Neural progenitor cell (in vitro differentiated cells): ENCODE measurements around the gene CHCHD10. TPM values are rescaled to one million over a fixed set of nuclear protein-coding genes. Genes with fewer than 3 reads are reported as not detected.
A peak's percentile ranks its signal among the peaks of the same experiment; 100 is the strongest.

Experiments used
- DNase-seq: peaks from one replicate; pipeline ENCODE4 v3.0.0-alpha.2; 2016; ENCODE audit warnings: low spot score
- H2AFZ ChIP-seq: fragments of 200-600 bp; sonication (generic); replicated peaks from 2 replicates; pipeline ENCODE4 v1.6.1; 2016; ENCODE audit warnings: antibody characterized with exemption
- H3F3A ChIP-seq: fragments of 200-600 bp; sonication (generic); 2 replicates; pipeline ENCODE4 v1.6.1; 2016; ENCODE audit warnings: antibody characterized with exemption, low read depth
- H3K27ac ChIP-seq: fragments of 200-600 bp; sonication (generic); 2 replicates; pipeline ENCODE4 v1.5.1; 2016; ENCODE audit warnings: mild to moderate bottlenecking
- H3K27me3 ChIP-seq: fragments of 200-600 bp; sonication (generic); 2 replicates; pipeline ENCODE4 v1.6.1; 2016; ENCODE audit warnings: mild to moderate bottlenecking, moderate library complexity
- H3K36me3 ChIP-seq: fragments of 200-600 bp; sonication (generic); 2 replicates; pipeline ENCODE4 v1.5.1; 2016
- H3K4me1 ChIP-seq: fragments of 200-600 bp; sonication (generic); 2 replicates; pipeline ENCODE4 v1.6.1; 2016; ENCODE audit warnings: mixed run types
- H3K4me2 ChIP-seq: fragments of 200-600 bp; sonication (generic); 2 replicates; pipeline ENCODE4 v1.6.1; 2016
- H3K4me3 ChIP-seq: fragments of 200-600 bp; sonication (generic); 2 replicates; pipeline ENCODE4 v1.5.1; 2016
- H3K79me2 ChIP-seq: fragments of 200-600 bp; sonication (generic); 2 replicates; pipeline ENCODE4 v1.6.1; 2016; ENCODE audit warnings: low read depth
- H3K9ac ChIP-seq: fragments of 200-600 bp; sonication (generic); 2 replicates; pipeline ENCODE4 v1.6.1; 2016
- H3K9me3 ChIP-seq: fragments of 200-600 bp; sonication (generic); 2 replicates; pipeline ENCODE4 v1.5.1; 2016; ENCODE audit warnings: low read depth
- H4K20me1 ChIP-seq: fragments of 200-600 bp; sonication (generic); 2 replicates; pipeline ENCODE4 v1.6.1; 2016; ENCODE audit warnings: low read depth
- H3K27ac Mint-ChIP-seq: 3 replicates; pipeline ENCODE4 v1.8.0; 2021; ENCODE audit warnings: mixed read lengths
- H3K27me3 Mint-ChIP-seq: 2 replicates; pipeline ENCODE4 v1.8.0; 2022; ENCODE audit warnings: low read depth, mild to moderate bottlenecking, inconsistent platforms, moderate library complexity, mixed read lengths; ENCODE audit not compliant: insufficient read depth
- H3K36me3 Mint-ChIP-seq: 3 replicates; pipeline ENCODE4 v1.8.0; 2021; ENCODE audit warnings: mixed read lengths
- H3K4me1 Mint-ChIP-seq: 3 replicates; pipeline ENCODE4 v1.8.0; 2021; ENCODE audit warnings: mixed read lengths
- H3K4me3 Mint-ChIP-seq: 3 replicates; pipeline ENCODE4 v1.8.0; 2021; ENCODE audit warnings: mild to moderate bottlenecking, moderate library complexity, mixed read lengths
- H3K9me3 Mint-ChIP-seq: 3 replicates; pipeline ENCODE4 v1.8.0; 2020; ENCODE audit warnings: mixed read lengths
- EZH2 ChIP-seq: fragments of 200-600 bp; sonication (generic); IDR thresholded peaks from 2 replicates; pipeline ENCODE4 v1.6.1; 2017; ENCODE audit warnings: antibody characterized with exemption, mild to moderate bottlenecking, moderate library complexity
- EZH2phosphoT487 ChIP-seq: fragments of 200-600 bp; sonication (generic); IDR thresholded peaks from 2 replicates; pipeline ENCODE4 v1.6.1; 2017; ENCODE audit warnings: antibody characterized with exemption
- total RNA-seq: library from RNA; depleted of rRNA; stranded (reverse); fragments of >200 nt; gene quantifications from 2 replicates; pipeline ENCODE4 v1.2.3, GENCODE V29; 2015; ENCODE audit warnings: low replicate concordance
- TF ChIP-seq, protein P1 (sequence below): fragments of 200-600 bp; sonication (generic); IDR thresholded peaks from 2 replicates; pipeline ENCODE4 v1.5.1; 2017; ENCODE audit warnings: antibody characterized with exemption, mild to moderate bottlenecking

Gene CHCHD10
- total RNA-seq, 1 donor from 2014 or later: 9.1 TPM

DNA sequence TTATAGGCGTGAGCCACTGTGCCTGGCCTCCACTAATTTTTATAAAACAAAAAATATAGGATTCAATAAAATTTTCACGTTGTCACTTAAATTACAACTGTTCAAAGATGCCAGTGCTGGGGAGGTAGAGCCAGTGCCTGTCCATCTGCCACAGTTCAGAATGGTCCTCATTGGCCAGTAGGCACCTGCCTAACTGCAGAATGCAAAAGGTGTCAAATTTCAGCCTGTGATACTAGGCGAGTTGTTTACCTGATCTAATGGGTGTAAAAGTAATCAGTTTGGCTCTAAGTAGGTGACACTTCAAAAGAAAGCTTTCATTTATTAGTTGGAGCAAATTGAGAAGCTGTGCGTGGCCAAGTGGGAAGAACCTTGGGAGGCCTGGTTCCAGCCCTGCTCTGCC lies 21.3 kb upstream of the CHCHD10 start:
- H3K4me1 Mint-ChIP-seq: peaks cover 27% of the 10 kb centered on the region
- peak overlapping the region; percentile 91 for H3K4me2 ChIP-seq
- peaks cover 24% of the 10 kb centered on the region for H3K4me1 ChIP-seq
- peaks cover 15% of the 10 kb centered on the region for H3K36me3 Mint-ChIP-seq
- peak; percentile 18 for DNase-seq
- H3K36me3 ChIP-seq: no peaks in the 10 kb centered on the region
- H3K9me3 Mint-ChIP-seq: no peaks in the 10 kb centered on the region
- H2AFZ ChIP-seq: no peak overlapping the region
- TF ChIP-seq, protein P1, sequence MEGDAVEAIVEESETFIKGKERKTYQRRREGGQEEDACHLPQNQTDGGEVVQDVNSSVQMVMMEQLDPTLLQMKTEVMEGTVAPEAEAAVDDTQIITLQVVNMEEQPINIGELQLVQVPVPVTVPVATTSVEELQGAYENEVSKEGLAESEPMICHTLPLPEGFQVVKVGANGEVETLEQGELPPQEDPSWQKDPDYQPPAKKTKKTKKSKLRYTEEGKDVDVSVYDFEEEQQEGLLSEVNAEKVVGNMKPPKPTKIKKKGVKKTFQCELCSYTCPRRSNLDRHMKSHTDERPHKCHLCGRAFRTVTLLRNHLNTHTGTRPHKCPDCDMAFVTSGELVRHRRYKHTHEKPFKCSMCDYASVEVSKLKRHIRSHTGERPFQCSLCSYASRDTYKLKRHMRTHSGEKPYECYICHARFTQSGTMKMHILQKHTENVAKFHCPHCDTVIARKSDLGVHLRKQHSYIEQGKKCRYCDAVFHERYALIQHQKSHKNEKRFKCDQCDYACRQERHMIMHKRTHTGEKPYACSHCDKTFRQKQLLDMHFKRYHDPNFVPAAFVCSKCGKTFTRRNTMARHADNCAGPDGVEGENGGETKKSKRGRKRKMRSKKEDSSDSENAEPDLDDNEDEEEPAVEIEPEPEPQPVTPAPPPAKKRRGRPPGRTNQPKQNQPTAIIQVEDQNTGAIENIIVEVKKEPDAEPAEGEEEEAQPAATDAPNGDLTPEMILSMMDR: no peak
- TF ChIP-seq EZH2 (no peak), EZH2phosphoT487 (no peak)
- peaks cover 62% of the 10 kb centered on the region for H3K79me2 ChIP-seq
- peaks cover 62% of the 10 kb centered on the region for H4K20me1 ChIP-seq
- no peak overlapping the region for H3K4me3 Mint-ChIP-seq
- peaks cover 16% of the 10 kb centered on the region for H3F3A ChIP-seq
- H3K27me3 ChIP-seq: no peaks in the 10 kb centered on the region
- no peaks in the 10 kb centered on the region for H3K27me3 Mint-ChIP-seq
- H3K4me3 ChIP-seq: no peak overlapping the region
- no peak overlapping the region for H3K9ac ChIP-seq
- H3K27ac Mint-ChIP-seq: no peak overlapping the region
- H3K9me3 ChIP-seq: no peaks in the 10 kb centered on the region
- H3K27ac ChIP-seq: no peak overlapping the region

DNA sequence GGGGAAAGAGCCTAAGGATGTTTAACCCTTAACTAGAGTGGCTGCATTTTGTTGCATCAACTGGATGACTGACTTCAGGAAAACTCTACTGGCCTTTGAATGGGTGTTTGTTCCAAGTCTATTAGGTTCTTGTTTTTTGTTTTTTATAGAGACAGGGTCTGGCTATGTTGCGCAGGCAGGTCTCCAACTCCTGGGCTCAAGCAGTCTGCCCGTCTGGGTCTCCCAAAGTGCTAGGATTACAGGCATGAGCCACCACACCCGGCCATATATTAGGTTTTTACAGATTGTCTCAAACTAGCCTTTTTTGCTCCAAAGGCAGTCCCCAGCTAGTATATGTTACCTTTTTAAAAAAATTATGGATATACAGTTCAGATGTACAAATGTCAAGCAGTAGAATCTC lies 20.1 kb upstream of the CHCHD10 start:
- H3F3A ChIP-seq: peaks cover 16% of the 10 kb centered on the region
- no peaks in the 10 kb centered on the region for H3K27me3 Mint-ChIP-seq
- H3K36me3 ChIP-seq: no peaks in the 10 kb centered on the region
- no peaks in the 10 kb centered on the region for H3K9me3 Mint-ChIP-seq
- no peak overlapping the region for H2AFZ ChIP-seq
- H3K79me2 ChIP-seq: peaks cover 56% of the 10 kb centered on the region
- no peak overlapping the region for H3K27ac Mint-ChIP-seq
- peaks cover 11% of the 10 kb centered on the region for H3K36me3 Mint-ChIP-seq
- H3K4me3 ChIP-seq: peak overlapping the region; percentile 78
- peaks cover 56% of the 10 kb centered on the region for H4K20me1 ChIP-seq
- peaks cover 27% of the 10 kb centered on the region for H3K4me1 Mint-ChIP-seq
- H3K4me2 ChIP-seq: peak overlapping the region; percentile 91
- H3K4me1 ChIP-seq: peaks cover 24% of the 10 kb centered on the region
- no peaks in the 10 kb centered on the region for H3K27me3 ChIP-seq
- peak overlapping the region; percentile 55 for H3K9ac ChIP-seq
- no peak overlapping the region for H3K27ac ChIP-seq
- H3K9me3 ChIP-seq: no peaks in the 10 kb centered on the region
- TF ChIP-seq EZH2 (no peak), EZH2phosphoT487 (no peak)
- TF ChIP-seq, protein P1: no peak
- H3K4me3 Mint-ChIP-seq: peak overlapping the region; percentile 93
- peak; percentile 1 for DNase-seq

DNA sequence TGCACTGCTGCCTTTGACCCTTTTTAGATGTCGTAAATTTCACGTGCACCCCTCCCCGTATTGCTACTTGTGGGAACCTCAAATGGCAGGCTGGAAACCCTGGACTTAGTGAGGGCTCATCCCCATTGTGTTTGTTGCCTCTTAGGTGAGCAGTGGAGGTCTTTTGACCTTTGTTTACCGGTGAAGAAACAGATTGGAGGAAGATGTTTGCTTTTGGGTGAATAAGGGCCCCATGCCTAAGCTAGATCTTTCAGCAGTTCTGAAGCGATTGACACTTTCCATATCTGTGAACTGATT lies 19.8 kb upstream of the CHCHD10 start:
- H3K4me3 ChIP-seq: peak overlapping the region; percentile 78
- no peaks in the 10 kb centered on the region for H3K27me3 ChIP-seq
- TF ChIP-seq, protein P1: no peak
- TF ChIP-seq EZH2 (no peak), EZH2phosphoT487 (no peak)
- no peaks in the 10 kb centered on the region for H3K36me3 ChIP-seq
- H3K79me2 ChIP-seq: peaks cover 53% of the 10 kb centered on the region
- H3F3A ChIP-seq: peaks cover 16% of the 10 kb centered on the region
- no peaks in the 10 kb centered on the region for H3K9me3 Mint-ChIP-seq
- peaks cover 9% of the 10 kb centered on the region for H3K36me3 Mint-ChIP-seq
- H3K9ac ChIP-seq: peak overlapping the region; percentile 55
- peak overlapping the region; percentile 91 for H3K4me2 ChIP-seq
- peak overlapping the region; percentile 92 for H3K27ac Mint-ChIP-seq
- H3K4me1 Mint-ChIP-seq: peaks cover 27% of the 10 kb centered on the region
- peaks cover 24% of the 10 kb centered on the region for H3K4me1 ChIP-seq
- no peak for DNase-seq
- H3K27me3 Mint-ChIP-seq: no peaks in the 10 kb centered on the region
- peaks cover 52% of the 10 kb centered on the region for H4K20me1 ChIP-seq
- H3K27ac ChIP-seq: no peak overlapping the region
- H2AFZ ChIP-seq: no peak overlapping the region
- H3K4me3 Mint-ChIP-seq: peak overlapping the region; percentile 93
- H3K9me3 ChIP-seq: no peaks in the 10 kb centered on the region
